Urinary bladder (tissue), 4 donors: ENCODE measurements around the gene OSGIN1. TPM values are rescaled to one million over a fixed set of nuclear protein-coding genes. Genes with fewer than 3 reads are reported as not detected.

Experiments used
- DNase-seq: peaks from one replicate; pipeline ENCODE4 v3.0.0-alpha.2; 2015; ENCODE audit errors: extremely low spot score
- H3K27ac ChIP-seq: one replicate; pipeline ENCODE4 v1.5.1; 2013; ENCODE audit warnings: low read depth, mild to moderate bottlenecking, moderate library complexity
- H3K36me3 ChIP-seq: one replicate; pipeline ENCODE4 v1.6.1; 2013; ENCODE audit warnings: mild to moderate bottlenecking, moderate library complexity; ENCODE audit not compliant: insufficient read depth
- H3K4me1 ChIP-seq: one replicate; pipeline ENCODE4 v1.6.1; 2013; ENCODE audit warnings: mild to moderate bottlenecking, moderate library complexity; ENCODE audit not compliant: insufficient read depth
- H3K4me3 ChIP-seq: one replicate; pipeline ENCODE4 v1.5.1; 2013; ENCODE audit warnings: low read depth, low read length
- WGBS: extraction: QIAGEN DNeasy Blood & Tissue Kit; methylation state at CpG from one replicate; pipeline ENCODE4 v1.1.7; 2013; 5-methylcytosine and 5-hydroxymethylcytosine counted together
- polyA plus RNA-seq: library from polyadenylated mRNA; stranded (reverse); fragments of 200-250 nt; gene quantifications from one replicate; pipeline ENCODE4 v1.2.3, GENCODE V29; 2013
- total RNA-seq: library from RNA; depleted of rRNA; stranded (reverse); fragments of >200 nt; gene quantifications from one replicate; pipeline ENCODE4 v1.2.3, GENCODE V29; 2014
- donor health status: healthy with polysubstance abuse.
- donor health status: healthy.

OSGIN1 gene
- total and polyA plus RNA-seq, 2 donors: 0.21 to 11.9 TPM

GRCh38 chr16:83992624-83993023, 39.6 kb downstream of the OSGIN1 start:
- no peaks in the 10 kb centered on the region for H3K36me3 ChIP-seq
- no peak overlapping the region for H3K27ac ChIP-seq
- no peak overlapping the region for H3K4me3 ChIP-seq
- WGBS: 62% methylated on average over 6 of the region's 6 CpGs
- no peaks in the 10 kb centered on the region for H3K4me1 ChIP-seq
- no peak for DNase-seq

GRCh38 chr16:83994087-83994486, 41.0 kb downstream of the OSGIN1 start:
- 90% methylated on average over 8 of the region's 8 CpGs for WGBS
- no peaks in the 10 kb centered on the region for H3K4me1 ChIP-seq
- no peak overlapping the region for H3K4me3 ChIP-seq
- no peaks in the 10 kb centered on the region for H3K36me3 ChIP-seq
- no peak for DNase-seq
- no peak overlapping the region for H3K27ac ChIP-seq

DNA sequence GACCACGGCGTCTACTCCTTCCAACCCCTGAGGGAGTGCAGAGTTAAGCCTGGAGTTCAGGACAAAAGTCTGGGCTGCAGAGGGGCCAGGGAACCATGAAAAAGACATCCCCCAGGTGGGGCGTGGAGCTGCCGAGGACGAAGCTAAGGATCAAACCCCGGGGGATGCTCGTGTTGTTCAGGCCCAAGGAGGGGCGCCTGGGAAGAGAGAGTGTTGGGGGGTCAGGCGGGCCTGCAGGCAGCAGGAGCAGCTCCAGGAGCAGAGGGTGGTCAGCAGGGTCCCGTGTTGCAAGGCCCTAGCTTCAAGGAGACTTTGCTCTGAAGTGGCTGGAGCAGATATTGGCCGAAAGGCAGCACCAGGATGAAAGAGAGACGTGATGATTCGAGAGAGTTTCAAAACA, 41.7 kb downstream of the OSGIN1 start:
- WGBS: 86% methylated on average over 13 of the region's 13 CpGs
- Histone ChIP-seq H3K4me1 (no peaks in the 10 kb centered on the region), H3K36me3 (no peaks in the 10 kb centered on the region), H3K27ac (no peak overlapping the region), H3K4me3 (no peak overlapping the region)
- no peak for DNase-seq

DNA sequence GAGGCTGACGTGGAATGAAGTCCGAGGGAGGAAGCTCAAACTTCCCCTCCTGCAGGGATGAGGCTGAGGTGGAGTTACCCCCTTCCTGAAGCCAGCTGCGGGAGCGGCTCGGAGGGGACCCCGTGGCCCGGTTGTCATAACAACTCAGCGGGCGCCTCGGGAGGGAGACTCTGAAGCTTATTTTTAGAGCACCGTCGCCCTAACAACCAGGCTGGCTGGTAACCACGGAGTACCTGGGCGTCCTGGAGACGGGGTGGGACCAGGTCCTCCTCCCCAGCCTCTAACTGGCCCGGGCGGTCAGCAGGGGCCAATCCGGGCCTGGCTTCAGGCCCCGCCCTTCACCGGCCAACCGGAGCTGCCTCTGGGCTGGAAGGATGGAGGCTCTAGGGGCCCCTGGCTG, 42.7 kb downstream of the OSGIN1 start:
- no peaks in the 10 kb centered on the region for H3K36me3 ChIP-seq
- H3K27ac ChIP-seq: no peak overlapping the region
- DNase-seq: no peak
- H3K4me1 ChIP-seq: no peaks in the 10 kb centered on the region
- H3K4me3 ChIP-seq: no peak overlapping the region
- WGBS: 10% methylated on average over 21 of the region's 21 CpGs

DNA sequence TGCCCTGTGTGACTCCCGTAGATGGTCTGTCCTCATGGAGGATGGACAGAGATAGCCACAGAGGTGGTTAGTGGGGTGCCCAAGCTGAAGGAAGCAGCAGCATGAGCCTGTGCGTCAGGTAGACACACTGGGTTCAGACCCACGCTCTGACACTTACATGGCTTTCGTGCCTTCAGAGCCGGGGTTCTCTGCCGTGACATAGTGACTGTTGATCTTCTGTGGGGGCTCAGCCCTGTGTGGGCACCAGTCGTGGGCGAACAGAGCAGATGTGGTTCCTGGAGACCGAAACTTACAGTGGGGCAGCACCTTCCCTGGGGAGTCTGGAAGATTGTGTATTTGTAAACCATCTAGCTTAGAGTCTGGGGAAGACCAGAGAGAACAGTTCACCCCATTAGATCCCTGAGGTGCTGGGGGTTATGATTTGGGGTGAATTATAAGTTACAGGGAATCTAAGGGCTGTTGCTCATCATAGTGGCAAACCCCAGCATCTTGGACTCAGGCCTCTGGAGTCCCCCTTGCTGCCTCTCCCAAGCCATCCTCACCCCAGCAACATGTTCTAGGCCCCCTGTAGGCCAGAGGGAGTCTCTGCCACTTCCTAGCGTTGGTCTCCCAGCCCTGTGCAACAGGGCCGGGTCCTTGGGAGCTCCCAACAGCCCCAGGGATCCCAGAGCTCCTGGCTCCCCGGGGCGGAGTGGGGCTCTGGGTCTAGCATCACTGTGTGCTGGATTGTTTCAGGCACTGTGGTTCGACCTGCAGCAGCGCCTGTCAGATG, 43.6 kb downstream of the OSGIN1 start:
- Histone ChIP-seq H3K4me3 (no peak overlapping the region), H3K36me3 (no peaks in the 10 kb centered on the region), H3K27ac (no peak overlapping the region), H3K4me1 (no peaks in the 10 kb centered on the region)
- 89% methylated on average over 15 of the region's 15 CpGs for WGBS
- DNase-seq: no peak

GRCh38 chr16:83998091-83998490, 45.1 kb downstream of the OSGIN1 start:
- H3K36me3 ChIP-seq: no peaks in the 10 kb centered on the region
- 90% methylated on average over 13 of the region's 13 CpGs for WGBS
- no peak overlapping the region for H3K4me3 ChIP-seq
- H3K4me1 ChIP-seq: no peaks in the 10 kb centered on the region
- no peak for DNase-seq
- no peak overlapping the region for H3K27ac ChIP-seq

DNA sequence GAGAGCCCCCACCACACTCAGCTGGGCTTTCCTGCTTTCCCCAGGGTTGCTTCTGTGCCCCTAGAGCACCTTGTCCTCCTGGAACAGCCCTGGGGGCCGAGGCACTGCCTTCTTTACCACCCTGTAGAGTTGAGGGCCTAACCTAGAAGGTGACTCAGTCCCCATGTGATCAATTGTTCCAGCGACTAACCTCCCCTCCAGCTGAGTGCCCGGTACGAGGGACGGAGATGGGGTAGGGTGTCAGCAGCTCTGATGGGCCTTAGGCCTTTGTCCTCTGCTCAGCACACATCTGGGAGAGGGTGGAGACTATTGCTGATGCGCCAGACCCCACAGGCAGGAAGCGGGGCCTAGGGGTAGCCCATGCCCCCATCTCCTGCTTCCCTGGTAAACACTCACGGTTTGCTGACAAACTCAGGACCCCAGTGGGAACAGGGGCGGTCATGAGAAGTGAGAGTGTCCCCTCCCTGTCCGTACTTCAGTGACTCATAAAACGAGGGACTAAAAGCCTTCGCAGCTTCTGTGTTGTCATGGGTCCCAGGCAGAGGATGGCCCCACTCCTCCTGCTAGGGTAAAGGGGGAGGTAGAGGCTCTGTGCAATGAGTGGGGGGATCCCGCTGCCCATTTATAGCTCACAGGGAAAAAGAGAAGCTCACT, 48.1 kb downstream of the OSGIN1 start:
- no peak overlapping the region for H3K4me3 ChIP-seq
- DNase-seq: no peak
- no peak overlapping the region for H3K27ac ChIP-seq
- WGBS: 62% methylated on average over 13 of the region's 13 CpGs
- no peaks in the 10 kb centered on the region for H3K4me1 ChIP-seq
- no peaks in the 10 kb centered on the region for H3K36me3 ChIP-seq

- Histone ChIP-seq H3K36me3 (no peaks in the 10 kb centered on the region), H3K4me3 (no peak overlapping the region), H3K4me1 (no peaks in the 10 kb centered on the region), H3K27ac (no peak overlapping the region)
- WGBS: 86% methylated on average over 7 of the region's 7 CpGs
- no peak for DNase-seq
These were observed 48.7 kb downstream of the OSGIN1 start for GRCh38 chr16:84001726-84002125.

- H3K4me3 ChIP-seq: no peak overlapping the region
- no peak overlapping the region for H3K27ac ChIP-seq
- H3K36me3 ChIP-seq: no peaks in the 10 kb centered on the region
- H3K4me1 ChIP-seq: no peaks in the 10 kb centered on the region
- no peak for DNase-seq
- WGBS: 76% methylated on average over 12 of the region's 12 CpGs
These were observed 50.0 kb downstream of the OSGIN1 start for GRCh38 chr16:84003038-84003437.

GRCh38 chr16:84004442-84004841, 51.4 kb downstream of the OSGIN1 start:
- no peak overlapping the region for H3K4me3 ChIP-seq
- H3K27ac ChIP-seq: no peak overlapping the region
- no peaks in the 10 kb centered on the region for H3K4me1 ChIP-seq
- 72% methylated on average over 7 of the region's 7 CpGs for WGBS
- H3K36me3 ChIP-seq: no peaks in the 10 kb centered on the region
- no peak for DNase-seq

DNA sequence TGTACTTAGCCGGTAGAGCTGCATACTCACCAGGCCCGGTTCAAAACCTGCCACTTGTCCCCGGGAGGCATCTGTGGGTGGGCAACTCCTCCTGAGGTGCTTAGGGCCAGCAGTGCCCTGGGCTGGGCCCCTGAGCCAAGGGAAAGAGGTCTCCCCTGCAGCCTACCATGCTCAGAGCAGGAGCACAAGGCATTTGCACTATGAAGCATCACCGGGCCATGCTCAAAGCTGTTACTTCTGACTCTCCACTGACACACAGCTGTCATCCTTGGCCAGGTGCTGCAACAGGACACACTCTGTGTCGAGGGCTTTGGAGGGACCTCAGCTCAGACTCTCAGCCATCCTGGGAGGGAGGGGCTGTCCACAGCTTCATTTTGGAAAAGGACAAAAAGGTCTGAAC, 52.4 kb downstream of the OSGIN1 start:
- no peak for DNase-seq
- H3K4me1 ChIP-seq: no peaks in the 10 kb centered on the region
- 71% methylated on average over 5 of the region's 5 CpGs for WGBS

DNA sequence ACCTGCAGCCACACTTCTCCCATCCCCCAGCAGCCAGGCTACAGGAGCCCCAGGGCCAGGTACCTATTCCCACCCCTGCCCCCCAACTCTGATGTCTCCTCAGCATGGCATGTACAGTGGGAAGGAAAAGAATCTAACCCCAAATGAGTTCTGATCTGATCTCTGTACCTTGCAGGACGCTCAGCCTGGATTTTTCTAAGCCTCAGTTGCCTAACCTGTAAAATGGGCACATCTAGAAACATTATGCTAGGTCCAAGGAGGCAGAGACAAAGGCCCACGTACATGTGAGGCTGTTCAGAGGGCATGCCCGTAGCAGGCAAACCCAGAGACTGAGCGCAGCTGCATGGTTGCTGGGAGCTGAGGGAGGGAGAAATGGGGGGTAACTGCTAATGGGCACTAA, 54.5 kb downstream of the OSGIN1 start:
- no peak for DNase-seq
- Histone ChIP-seq H3K27ac (no peak overlapping the region), H3K4me3 (no peak overlapping the region), H3K4me1 (no peaks in the 10 kb centered on the region), H3K36me3 (no peaks in the 10 kb centered on the region)
- 90% methylated on average over 4 of the region's 4 CpGs for WGBS

More for the DNA sequence above, 52.4 kb downstream of the OSGIN1 start:
- H3K4me3 ChIP-seq: no peak overlapping the region
- H3K36me3 ChIP-seq: no peaks in the 10 kb centered on the region
- no peak overlapping the region for H3K27ac ChIP-seq

GRCh38 chr16:84007965-84008364, 54.9 kb downstream of the OSGIN1 start:
- 61% methylated on average over 8 of the region's 8 CpGs for WGBS
- no peak for DNase-seq
- H3K4me3 ChIP-seq: no peak overlapping the region
- H3K27ac ChIP-seq: no peak overlapping the region
- no peaks in the 10 kb centered on the region for H3K36me3 ChIP-seq
- no peaks in the 10 kb centered on the region for H3K4me1 ChIP-seq

GRCh38 chr16:84009282-84009681, 56.2 kb downstream of the OSGIN1 start:
- WGBS: 94% methylated on average over 6 of the region's 6 CpGs
- no peaks in the 10 kb centered on the region for H3K4me1 ChIP-seq
- no peak overlapping the region for H3K4me3 ChIP-seq
- no peak overlapping the region for H3K27ac ChIP-seq
- no peaks in the 10 kb centered on the region for H3K36me3 ChIP-seq
- no peak for DNase-seq
